ENCODE data around the gene AMPH. TPM values are rescaled to one million over a fixed set of nuclear protein-coding genes. Genes with fewer than 3 reads are reported as not detected.

Gene AMPH
- total and polyA plus RNA-seq, 9 of the 15 experiments (the other 6 are each of a cell fraction or from before 2014, with no cell fraction given): 0.03 to 0.35 TPM; not detected in 7

GRCh38 chr7:38524786-38525185 is 106.4 kb downstream of the AMPH start:
- TF ChIP-seq, protein P1, sequence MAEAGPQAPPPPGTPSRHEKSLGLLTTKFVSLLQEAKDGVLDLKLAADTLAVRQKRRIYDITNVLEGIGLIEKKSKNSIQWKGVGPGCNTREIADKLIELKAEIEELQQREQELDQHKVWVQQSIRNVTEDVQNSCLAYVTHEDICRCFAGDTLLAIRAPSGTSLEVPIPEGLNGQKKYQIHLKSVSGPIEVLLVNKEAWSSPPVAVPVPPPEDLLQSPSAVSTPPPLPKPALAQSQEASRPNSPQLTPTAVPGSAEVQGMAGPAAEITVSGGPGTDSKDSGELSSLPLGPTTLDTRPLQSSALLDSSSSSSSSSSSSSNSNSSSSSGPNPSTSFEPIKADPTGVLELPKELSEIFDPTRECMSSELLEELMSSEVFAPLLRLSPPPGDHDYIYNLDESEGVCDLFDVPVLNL (CRISPR knock-in tag; IDR thresholded peaks at IDR 0.05; ENCODE audit: low read depth): no peak
- TF ChIP-seq, protein P2, sequence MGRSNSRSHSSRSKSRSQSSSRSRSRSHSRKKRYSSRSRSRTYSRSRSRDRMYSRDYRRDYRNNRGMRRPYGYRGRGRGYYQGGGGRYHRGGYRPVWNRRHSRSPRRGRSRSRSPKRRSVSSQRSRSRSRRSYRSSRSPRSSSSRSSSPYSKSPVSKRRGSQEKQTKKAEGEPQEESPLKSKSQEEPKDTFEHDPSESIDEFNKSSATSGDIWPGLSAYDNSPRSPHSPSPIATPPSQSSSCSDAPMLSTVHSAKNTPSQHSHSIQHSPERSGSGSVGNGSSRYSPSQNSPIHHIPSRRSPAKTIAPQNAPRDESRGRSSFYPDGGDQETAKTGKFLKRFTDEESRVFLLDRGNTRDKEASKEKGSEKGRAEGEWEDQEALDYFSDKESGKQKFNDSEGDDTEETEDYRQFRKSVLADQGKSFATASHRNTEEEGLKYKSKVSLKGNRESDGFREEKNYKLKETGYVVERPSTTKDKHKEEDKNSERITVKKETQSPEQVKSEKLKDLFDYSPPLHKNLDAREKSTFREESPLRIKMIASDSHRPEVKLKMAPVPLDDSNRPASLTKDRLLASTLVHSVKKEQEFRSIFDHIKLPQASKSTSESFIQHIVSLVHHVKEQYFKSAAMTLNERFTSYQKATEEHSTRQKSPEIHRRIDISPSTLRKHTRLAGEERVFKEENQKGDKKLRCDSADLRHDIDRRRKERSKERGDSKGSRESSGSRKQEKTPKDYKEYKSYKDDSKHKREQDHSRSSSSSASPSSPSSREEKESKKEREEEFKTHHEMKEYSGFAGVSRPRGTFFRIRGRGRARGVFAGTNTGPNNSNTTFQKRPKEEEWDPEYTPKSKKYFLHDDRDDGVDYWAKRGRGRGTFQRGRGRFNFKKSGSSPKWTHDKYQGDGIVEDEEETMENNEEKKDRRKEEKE (IDR thresholded peaks at IDR 0.05; ENCODE audit: borderline replicate concordance in 1 of 2, control insufficient read depth in 1 of 2, low read depth in 2 of 2, low read length in 1 of 2): no peak
- TF ChIP-seq SMARCA4 (IDR thresholded peaks at IDR 0.05): no peak
- no peak for TF ChIP-seq ZKSCAN1 (IDR thresholded peaks at IDR 0.05; ENCODE audit: low read depth, low read length)
- TF ChIP-seq NCOR1 (IDR thresholded peaks at IDR 0.05): no peak
- TF ChIP-seq CBX1 (IDR thresholded peaks at IDR 0.05; ENCODE audit: low read depth): no peak
- TF ChIP-seq ZC3H8 (IDR thresholded peaks at IDR 0.05): no peak
- TF ChIP-seq ZNF436 (CRISPR knock-in tag; IDR thresholded peaks at IDR 0.05): no peak
- no peak for TF ChIP-seq ZFP91 (CRISPR knock-in tag; IDR thresholded peaks at IDR 0.05)
- TF ChIP-seq TEAD2 (tag; IDR thresholded peaks at IDR 0.05): no peak
- Histone ChIP-seq H3K4me1 (replicated peaks in 1 of 2; ENCODE audit: control insufficient read depth in 2 of 2, insufficient read depth in 2 of 2, low read length in 2 of 2) (no peaks in the 10 kb centered on the region), H3K9me3 (replicated peaks; ENCODE audit: control insufficient read depth, insufficient read depth, low read depth, low read length) (no peaks in the 10 kb centered on the region), H3K36me3 (ENCODE audit: control insufficient read depth, insufficient read depth, low read length) (no peaks in the 10 kb centered on the region), H3K4me3 (no peak overlapping the region), H3K27ac (ENCODE audit: extremely low read depth, low read depth, low read length) (no peak overlapping the region), H3K9ac (ENCODE audit: insufficient read depth in 1 of 2, low read depth in 2 of 2, low read length in 2 of 2) (no peak overlapping the region), H3K27me3 (ENCODE audit: control insufficient read depth in 2 of 2, insufficient read depth in 2 of 2, low read length in 2 of 2) (no peaks in the 10 kb centered on the region), H3K4me2 (ENCODE audit: insufficient read depth, low read length) (no peak overlapping the region), H4K20me1 (replicated peaks; ENCODE audit: control insufficient read depth, insufficient read depth, low read length) (no peaks in the 10 kb centered on the region), H3K9me1 (ENCODE audit: control insufficient read depth, insufficient read depth, low read length) (no peaks in the 10 kb centered on the region), H3K79me2 (ENCODE audit: control insufficient read depth, insufficient read depth, low read length) (no peaks in the 10 kb centered on the region), H2AFZ (ENCODE audit: low read depth, low read length) (no peak overlapping the region)
- in situ Hi-C loops (cut with MboI) (no loop called here), intact Hi-C loops (cut with micrococcal nuclease) (no loop called here)
- WGBS (ENCODE audit: insufficient coverage, low coverage, missing lambda C conversion rate): 0% methylated on average over 1 of the region's 1 CpG
- BruUV-seq (replicated peaks): no TSS peak
- ATAC-seq (no peak), FAIRE-seq (no peak), DNase-seq (ENCODE audit: extremely low read depth in 1 of 4, low spot score in 3 of 4) (no peak)
- POLR2A ChIA-PET: no interaction called here
- CTCF ChIA-PET (ENCODE audit: low intra/inter-chr PET ratio): no interaction called here

Measured in K562 (cell line).